NOMO-1 treated with DMSO at 0.1 percent for 48 hours (cell line): ENCODE measurements around the gene CEACAM19.
"Not testable (repeated sequence)": the region's sequence is repeated elsewhere in the genome, so short reads cannot be mapped to it uniquely, and the experiment has no call there.

Source experiments
- DNase-seq: peaks from one replicate; lab custom pipeline; 2025; ENCODE audit not compliant: unreplicated experiment; lab: John Stamatoyannopoulos, UW

CEACAM19 gene

DNA sequence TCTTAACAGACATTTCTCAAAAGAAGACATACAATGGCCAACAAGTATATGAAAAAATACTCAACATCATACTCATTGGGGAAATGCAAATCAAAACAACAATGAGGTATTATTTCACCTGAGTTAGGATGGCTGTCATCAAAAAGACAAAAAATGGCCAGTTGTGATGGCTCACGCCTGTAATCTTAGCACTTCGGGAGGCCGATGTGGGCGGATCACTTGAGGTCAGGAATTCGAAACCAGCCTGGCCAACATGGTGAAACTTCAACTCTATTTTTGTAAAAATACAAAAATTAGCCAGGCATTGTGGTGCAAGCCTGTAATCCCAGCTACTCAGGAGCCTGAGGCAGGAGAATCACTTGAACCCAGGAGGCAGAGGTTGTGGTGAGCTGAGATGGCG lies 49.7 kb downstream of the CEACAM19 start:
- DNase-seq: no peak

DNA sequence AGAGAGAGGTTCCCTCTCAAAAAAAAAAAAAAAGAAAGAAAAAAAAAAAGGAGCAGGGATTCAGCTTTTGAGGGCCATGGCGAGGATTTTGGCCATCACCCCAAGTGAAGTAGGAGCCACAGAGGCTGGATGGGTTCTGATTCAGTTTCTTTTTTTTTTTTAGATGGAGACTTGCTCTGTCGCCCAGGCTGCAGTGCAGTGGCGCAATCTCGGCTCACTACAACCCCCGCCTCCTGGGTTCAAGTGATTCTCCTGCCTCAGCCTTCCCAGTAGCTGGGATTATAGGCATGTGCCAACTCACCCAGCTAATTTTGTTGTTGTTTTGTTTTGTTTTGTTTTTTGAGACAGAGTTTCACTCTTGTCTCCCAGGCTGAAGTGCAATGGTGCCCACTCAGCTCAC lies 50.1 kb downstream of the CEACAM19 start:
- DNase-seq: not testable (repeated sequence)

DNA sequence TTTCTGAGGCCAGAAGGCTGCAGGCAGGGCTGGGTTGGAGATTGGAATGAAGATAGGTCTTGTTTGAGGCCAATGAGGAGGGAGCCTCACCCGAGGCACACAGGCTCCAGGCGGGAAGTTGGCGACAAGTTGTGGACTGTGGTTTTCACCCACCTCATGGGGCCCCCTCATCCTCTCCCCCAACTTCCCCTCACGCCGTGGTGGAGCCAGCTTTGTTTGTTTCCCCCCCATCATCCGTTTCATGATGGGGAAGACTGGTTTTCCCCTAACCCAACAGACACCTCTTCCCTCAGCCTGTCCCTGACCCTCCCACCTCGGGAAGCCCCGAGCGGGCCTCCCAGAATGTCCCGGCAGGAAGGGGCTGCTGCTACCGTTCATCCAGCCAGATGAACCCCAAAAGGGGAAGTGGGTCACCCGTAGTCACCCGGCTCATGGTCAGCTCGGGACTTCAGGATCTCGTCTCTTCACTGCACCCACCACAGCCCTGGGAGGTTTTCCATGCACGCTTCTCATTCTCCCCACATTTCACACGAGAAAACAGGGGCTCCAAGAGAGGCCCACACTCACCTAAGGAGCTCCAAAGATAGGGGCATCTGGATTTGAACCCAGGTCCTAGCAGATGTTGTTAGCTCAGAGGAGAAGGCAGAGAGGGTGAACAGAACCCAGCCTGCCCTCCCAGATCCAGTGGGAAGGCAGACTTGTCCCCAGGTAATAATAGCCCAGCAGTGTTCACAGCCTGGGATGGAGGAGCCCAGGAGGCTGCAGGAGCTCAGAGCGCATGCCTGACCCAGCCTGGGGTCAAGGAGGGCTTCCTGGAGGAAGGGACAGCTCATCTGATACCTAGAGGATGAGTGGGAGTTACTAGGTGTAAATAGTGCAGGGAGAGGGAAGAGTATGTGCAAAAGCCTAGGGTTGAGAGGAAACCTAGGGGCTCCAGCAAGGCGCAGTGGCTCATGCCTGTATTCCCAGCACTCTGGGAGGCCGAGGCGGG lies 51.1 kb downstream of the CEACAM19 start:
- peak; percentile 62 for DNase-seq

DNA sequence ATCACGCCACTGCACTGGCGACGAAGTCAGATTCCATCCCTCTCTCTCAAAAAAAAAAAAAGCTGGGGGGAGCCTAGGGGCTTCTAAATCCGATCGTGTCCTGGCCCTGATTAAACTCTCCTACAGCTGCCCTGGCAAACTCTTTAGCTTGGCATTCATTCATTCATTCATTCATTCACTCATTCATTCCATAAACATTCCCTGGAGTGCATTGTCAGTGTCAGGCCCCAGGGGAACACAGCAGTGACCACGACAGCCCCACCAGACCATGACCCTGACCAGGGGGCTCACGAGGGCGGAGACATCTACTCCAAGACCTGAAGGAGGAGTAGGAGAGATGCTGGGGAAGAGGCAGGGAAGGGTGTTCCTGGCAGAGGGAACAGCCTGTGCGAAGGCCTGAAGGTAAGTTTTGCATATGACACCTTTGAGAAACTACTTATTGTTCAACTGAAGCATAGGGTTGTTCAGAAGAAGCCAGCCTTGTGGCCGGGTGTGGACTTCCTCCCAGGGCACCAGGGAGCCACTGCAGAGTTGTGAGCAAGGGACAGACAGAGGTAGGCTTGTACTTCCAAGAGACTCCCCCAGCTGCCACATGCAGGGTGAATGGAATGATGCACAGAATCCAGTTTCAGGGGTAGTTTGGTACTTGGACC lies 52.1 kb downstream of the CEACAM19 start:
- peak; percentile 72 for DNase-seq

DNA sequence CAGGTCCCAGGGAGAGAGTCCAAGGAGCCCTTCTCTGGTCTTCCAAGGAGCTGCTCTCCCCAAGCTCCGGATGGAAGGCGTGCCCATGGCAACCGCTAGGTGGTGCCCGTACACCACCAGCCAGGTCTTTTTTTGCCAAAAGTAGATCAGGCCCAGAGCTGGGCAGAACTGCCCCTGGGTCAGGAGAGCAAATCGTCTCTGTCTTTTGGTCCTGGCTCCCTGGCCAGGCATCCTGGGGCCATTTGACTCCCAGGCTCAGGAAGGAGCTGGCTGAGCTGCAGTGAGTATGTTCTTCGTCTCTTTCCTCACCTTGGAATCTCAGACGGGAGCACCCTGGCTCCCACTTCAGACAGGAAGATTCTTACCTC lies 52.7 kb downstream of the CEACAM19 start:
- DNase-seq: peak; percentile 73

DNA sequence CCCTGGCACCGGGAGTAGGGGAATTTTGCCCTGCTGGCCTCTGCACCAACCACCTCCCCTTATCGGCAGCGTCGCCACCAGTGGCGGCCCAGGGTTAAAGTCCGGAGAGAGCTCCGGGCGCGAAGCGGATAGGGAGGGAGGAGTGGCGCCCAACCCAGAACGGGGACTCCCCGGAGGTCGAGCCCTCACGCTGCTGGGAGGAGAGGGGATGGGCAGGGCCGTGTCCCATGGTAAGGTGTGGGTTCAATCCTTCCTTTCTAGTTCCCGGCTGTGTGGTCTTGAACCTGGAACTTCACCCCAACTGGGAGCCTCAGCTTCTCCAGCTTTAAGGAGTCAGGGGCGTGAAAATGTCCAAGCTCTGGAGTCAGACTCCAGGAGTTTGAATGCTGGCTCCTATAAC lies 54.0 kb downstream of the CEACAM19 start:
- no peak for DNase-seq

DNA sequence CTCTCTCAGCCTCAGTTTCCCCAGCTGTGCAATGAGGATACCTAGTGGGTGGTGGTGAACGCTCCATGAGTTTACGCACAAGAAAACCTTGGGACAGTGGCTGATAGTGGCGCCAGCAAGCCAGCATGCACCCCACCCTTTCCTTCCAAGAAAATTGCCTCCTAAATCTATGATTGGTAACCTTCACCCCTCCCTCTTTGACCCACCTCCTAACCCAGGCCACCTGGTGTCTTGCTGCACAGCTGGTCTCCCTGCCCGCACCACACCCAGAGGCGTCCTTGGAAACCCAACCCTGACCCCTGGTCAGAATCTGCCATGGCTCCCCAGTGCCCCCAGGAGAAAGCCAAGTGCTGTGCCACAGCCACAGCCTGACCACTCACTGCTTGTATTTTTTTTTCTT lies 54.4 kb downstream of the CEACAM19 start:
- no peak for DNase-seq

DNA sequence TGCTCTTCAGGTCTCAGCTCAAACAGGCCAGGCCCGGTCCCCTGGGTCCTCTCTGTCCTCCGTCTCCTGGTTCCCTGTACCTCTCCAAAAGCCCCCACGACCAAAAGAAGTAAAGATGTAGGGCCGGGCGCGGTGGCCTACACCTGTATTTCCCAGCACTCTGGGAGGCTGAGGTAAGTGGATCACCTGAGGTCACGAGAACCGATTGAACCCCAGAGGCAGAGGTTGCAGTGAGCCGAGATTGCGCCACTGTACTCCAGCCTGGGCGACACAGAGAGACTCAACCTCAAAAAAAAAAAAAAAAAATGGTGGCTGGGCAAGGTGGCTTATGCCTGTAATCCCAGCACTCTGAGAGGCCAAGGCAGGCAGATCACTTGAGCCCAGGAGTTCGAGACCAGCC lies 55.2 kb downstream of the CEACAM19 start:
- no peak for DNase-seq

DNA sequence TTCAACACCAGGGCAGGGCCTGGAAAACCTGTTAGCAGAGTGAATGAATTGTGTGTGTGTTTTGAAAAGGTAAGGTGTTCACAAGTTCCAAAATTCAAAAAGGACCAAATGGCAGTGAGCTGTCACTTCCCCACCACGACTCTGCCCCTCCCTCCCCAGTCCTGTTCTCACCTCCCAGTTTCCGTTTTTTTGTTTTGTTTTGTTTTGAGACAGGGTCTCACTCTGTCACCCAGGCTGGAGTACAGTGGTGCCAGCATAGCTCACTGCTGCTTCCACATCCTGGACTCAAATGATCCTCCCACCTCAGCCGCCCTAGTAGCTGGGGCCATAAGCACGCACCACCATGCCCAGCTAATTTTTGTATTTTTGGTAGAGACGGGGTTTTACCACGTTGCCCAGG lies 56.9 kb downstream of the CEACAM19 start:
- no peak for DNase-seq

DNA sequence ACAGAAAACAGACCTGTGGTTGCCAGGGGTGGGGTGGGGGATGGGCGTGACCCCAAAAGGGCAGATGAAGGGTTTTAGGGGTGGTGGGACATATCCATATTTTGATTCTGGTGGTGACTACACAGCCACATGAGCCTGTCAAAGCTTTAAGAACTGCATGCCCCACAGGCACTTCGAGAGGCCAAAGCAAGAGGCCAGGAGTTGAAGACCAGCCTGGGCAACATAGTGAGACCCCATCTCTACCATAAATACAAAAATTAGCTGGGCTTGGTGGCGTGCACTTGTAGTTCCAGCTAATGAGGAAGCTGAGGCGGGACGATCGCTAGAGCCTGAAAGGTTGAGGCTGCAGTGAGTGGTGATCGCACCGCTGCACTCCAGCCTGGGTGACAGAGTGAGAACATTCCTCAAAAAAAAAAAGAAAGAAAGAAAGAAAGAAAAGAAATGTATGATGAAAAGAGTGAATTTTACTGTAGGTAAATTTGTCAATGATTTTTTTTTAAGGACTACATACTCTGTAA lies 58.3 kb downstream of the CEACAM19 start:
- no peak for DNase-seq

DNA sequence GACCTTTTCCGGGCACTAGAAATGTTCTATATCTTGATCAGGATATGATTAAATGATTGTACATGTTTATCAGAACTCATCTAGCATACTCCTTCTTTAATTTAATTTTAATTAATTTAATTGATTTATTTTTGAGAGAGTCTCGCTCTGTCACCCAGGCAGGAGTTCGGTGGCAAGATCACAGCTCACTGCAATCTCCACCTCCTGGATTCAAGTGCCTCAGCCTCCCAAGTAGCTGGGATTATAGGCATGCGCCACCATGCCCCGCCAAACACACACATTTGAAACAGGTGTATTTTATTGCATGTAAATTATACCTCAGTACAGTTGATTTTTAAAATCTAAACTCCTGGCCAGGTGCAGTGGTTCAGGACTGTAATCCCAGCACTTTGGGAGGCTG lies 59.8 kb downstream of the CEACAM19 start:
- no peak for DNase-seq

DNA sequence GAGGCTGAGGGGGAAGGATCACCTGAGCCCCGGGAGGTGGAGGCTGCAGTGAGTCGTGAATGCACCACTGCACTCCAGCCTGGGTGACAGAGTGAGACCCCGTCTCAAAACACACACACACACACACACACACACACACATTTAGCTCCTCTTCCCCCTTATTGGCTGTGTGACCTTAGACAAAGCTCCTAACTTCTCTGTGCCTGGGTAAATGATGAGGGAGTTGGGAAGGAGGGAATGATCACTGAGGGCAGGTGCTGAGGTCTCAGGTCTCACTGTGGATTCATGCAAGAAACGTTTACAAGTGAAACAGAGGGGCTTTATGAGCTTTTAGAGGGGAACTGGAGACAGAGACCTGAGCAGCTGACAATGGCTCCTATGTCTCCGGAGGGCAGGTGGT lies 60.3 kb downstream of the CEACAM19 start:
- DNase-seq: no peak

DNA sequence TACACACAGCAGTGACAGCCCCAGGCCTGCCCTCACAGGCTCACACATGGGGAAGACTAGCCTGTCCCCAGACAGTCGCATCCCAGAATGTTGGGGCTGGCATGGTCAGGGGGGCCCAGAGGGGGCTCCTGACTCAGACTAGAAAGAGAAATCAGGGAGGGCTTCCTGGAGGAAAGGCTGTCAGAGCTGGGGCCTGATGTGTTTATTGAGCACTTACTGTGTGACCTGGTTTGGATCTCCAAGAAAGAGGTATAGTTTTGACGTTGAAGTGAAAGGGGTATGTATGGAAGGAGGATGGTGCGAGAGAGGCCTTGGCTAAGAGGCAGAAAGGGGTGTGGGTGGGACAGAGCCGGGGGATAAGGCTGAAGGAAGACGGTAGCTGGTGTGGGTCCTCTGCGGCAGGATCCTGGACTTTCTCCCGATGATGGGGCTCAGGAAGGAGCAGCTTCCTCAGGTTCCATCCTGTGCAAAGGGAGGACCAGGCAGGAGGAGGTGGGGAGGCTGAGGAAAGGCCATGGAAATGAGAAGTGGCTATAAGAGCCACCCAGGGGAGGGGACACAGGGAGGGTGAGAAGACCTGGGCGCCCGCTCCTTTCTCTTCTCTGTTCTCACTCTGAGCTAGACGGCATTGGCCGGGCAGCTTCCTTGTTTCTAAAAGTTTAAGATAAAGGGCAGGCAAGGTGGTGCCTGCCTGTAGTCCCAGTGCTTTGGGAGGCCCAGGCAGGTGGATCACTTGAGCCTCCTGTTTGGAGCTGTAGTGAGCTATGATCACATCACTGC lies 61.1 kb downstream of the CEACAM19 start:
- DNase-seq: no peak
